Measurements from ENCODE around the gene AURKA.

- TF ChIP-seq POU2F2 (IDR thresholded peaks at IDR 0.05; ENCODE audit: low read depth, low read length) (no peak), POLR2A (IDR thresholded peaks at IDR 0.05; ENCODE audit: low read depth, low read length) (no peak), POLR2AphosphoS5 (IDR thresholded peaks at IDR 0.05; ENCODE audit: low read depth, low read length) (no peak), TAF1 (IDR thresholded peaks at IDR 0.05; ENCODE audit: low read depth, low read length) (no peak), PAX5 (IDR thresholded peaks at IDR 0.05; ENCODE audit: insufficient read depth, low read length, severe bottlenecking) (no peak), SPI1 (IDR thresholded peaks at IDR 0.05; ENCODE audit: low read depth, low read length) (no peak)
Observed at GRCh38 chr20:56422824-56423189, 30.8 kb upstream of the AURKA start.

All from GM12891 (cell line).